NCI-H128 (cell line): ENCODE data around the gene RIC8B.

Experiments
- DNase-seq: peaks from one replicate; lab custom pipeline; 2025; ENCODE audit not compliant: unreplicated experiment; lab: John Stamatoyannopoulos, UW

Gene RIC8B

GRCh38 chr12:106791531-106791930 lies 17.0 kb downstream of the RIC8B start:
- DNase-seq: no peak

GRCh38 chr12:106794369-106794768 lies 19.9 kb downstream of the RIC8B start:
- no peak for DNase-seq

GRCh38 chr12:106801167-106801708 lies 26.8 kb downstream of the RIC8B start:
- DNase-seq: no peak

- DNase-seq: no peak
Measured at GRCh38 chr12:106801830-106802533, 27.5 kb downstream of the RIC8B start.

GRCh38 chr12:106804668-106805067 lies 30.2 kb downstream of the RIC8B start:
- DNase-seq: no peak

- no peak for DNase-seq
Measured at GRCh38 chr12:106814714-106815113, 40.2 kb downstream of the RIC8B start.

GRCh38 chr12:106815741-106816140 lies 41.3 kb downstream of the RIC8B start:
- no peak for DNase-seq

GRCh38 chr12:106816231-106816630 lies 41.7 kb downstream of the RIC8B start:
- no peak for DNase-seq

- DNase-seq: no peak
Measured at GRCh38 chr12:106819991-106820390, 45.5 kb downstream of the RIC8B start.

GRCh38 chr12:106831699-106832098 lies 57.2 kb downstream of the RIC8B start:
- no peak for DNase-seq

- no peak for DNase-seq
Measured at GRCh38 chr12:106837782-106838181, 63.3 kb downstream of the RIC8B start.

GRCh38 chr12:106839333-106839732 lies 64.9 kb downstream of the RIC8B start:
- DNase-seq: no peak

GRCh38 chr12:106840243-106840642 lies 65.8 kb downstream of the RIC8B start:
- DNase-seq: peak; percentile 8

GRCh38 chr12:106841510-106842302 lies 67.2 kb downstream of the RIC8B start:
- DNase-seq: no peak

GRCh38 chr12:106845902-106846301 lies 71.4 kb downstream of the RIC8B start:
- no peak for DNase-seq

GRCh38 chr12:106847861-106848260 lies 73.4 kb downstream of the RIC8B start:
- no peak for DNase-seq

- no peak for DNase-seq
Measured at GRCh38 chr12:106851306-106851705, 76.8 kb downstream of the RIC8B start.

- DNase-seq: no peak
Measured at GRCh38 chr12:106854723-106855122, 80.2 kb downstream of the RIC8B start.

GRCh38 chr12:106855221-106855758 lies 80.8 kb downstream of the RIC8B start:
- DNase-seq: no peak

- no peak for DNase-seq
Measured at GRCh38 chr12:106861984-106862916, 87.8 kb downstream of the RIC8B start.

GRCh38 chr12:106863189-106863588 lies 88.7 kb downstream of the RIC8B start:
- no peak for DNase-seq
